HFF-Myc (cell line): Measurements from ENCODE around the gene GNAO1.

ENCODE experiments used
- DNase-seq: peaks from one replicate; pipeline ENCODE4 v3.0.0-alpha.2; 2011; ENCODE audit warnings: low read depth; ENCODE audit errors: extremely low read depth
- H3K4me3 ChIP-seq: replicated peaks from 2 replicates; pipeline ENCODE4 v1.5.1; 2011; ENCODE audit warnings: low read depth, mild to moderate bottlenecking, control low read depth, low read length
- CTCF ChIP-seq: IDR thresholded peaks from 2 replicates; pipeline ENCODE4 v1.5.1; 2012; ENCODE audit warnings: mild to moderate bottlenecking, low read depth, low read length, control low read depth; ENCODE audit errors: missing control alignments

The GNAO1 gene

GRCh38 chr16:56233795-56234566, 42.7 kb downstream of the GNAO1 start:
- H3K4me3 ChIP-seq, result no peak overlapping the region
- no peak for TF ChIP-seq CTCF
- DNase-seq, result no peak

- no peak for TF ChIP-seq CTCF
- no peak for DNase-seq
- H3K4me3 ChIP-seq, result no peak overlapping the region
Observed at GRCh38 chr16:56234737-56235136, 43.4 kb downstream of the GNAO1 start.

GRCh38 chr16:56237451-56237930, 46.2 kb downstream of the GNAO1 start:
- TF ChIP-seq CTCF, result no peak
- H3K4me3 ChIP-seq, result no peak overlapping the region
- DNase-seq, result no peak

- no peak overlapping the region for H3K4me3 ChIP-seq
- TF ChIP-seq CTCF, result no peak
- DNase-seq, result no peak
Observed at GRCh38 chr16:56238188-56238587, 46.9 kb downstream of the GNAO1 start.

GRCh38 chr16:56241596-56241995, 50.3 kb downstream of the GNAO1 start:
- no peak overlapping the region for H3K4me3 ChIP-seq
- no peak for DNase-seq
- no peak for TF ChIP-seq CTCF

- no peak overlapping the region for H3K4me3 ChIP-seq
- no peak for DNase-seq
- TF ChIP-seq CTCF, result no peak
Observed at GRCh38 chr16:56242740-56243139, 51.5 kb downstream of the GNAO1 start.

- no peak overlapping the region for H3K4me3 ChIP-seq
- TF ChIP-seq CTCF, result no peak
Observed at GRCh38 chr16:56244612-56245011, 53.3 kb downstream of the GNAO1 start.

More at GRCh38 chr16:56244612-56245011, 53.3 kb downstream of the GNAO1 start:
- DNase-seq, result no peak
